Kidney glomerular epithelial cell (primary cell): ENCODE results near the gene PIGP.
A peak's percentile ranks its signal among the peaks of the same experiment; 100 is the strongest.
"Not testable (repeated sequence)": the region's sequence is repeated elsewhere in the genome, so short reads cannot be mapped to it uniquely, and the experiment has no call there.

ENCODE experiments used
- DNase-seq: peaks from one replicate; lab custom pipeline; 2025; lab: John Stamatoyannopoulos, UW

PIGP gene

GRCh38 chr21:37044643-37045042 is 28.2 kb downstream of the PIGP start:
- DNase-seq = no peak

DNA sequence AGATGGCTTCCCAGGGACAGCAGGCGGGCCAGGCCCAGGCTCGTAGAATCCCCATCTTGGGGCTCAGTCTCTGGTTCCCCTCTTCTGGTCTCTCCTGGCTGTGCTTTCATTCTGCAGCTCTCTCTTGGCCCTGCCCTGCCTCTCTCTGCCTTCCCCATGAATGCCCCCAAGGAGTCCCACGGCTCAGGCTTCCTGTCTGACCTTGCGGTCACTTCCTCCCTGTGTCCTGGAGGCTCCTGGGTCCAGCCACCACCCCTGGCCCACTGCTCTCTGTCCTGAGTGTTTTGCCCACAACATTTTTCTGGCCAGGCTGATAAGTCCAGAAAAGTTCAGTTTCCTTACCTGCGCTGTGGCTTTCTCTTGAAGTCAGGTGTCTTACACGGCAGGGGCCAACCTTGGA is 29.1 kb downstream of the PIGP start:
- no peak for DNase-seq

DNA sequence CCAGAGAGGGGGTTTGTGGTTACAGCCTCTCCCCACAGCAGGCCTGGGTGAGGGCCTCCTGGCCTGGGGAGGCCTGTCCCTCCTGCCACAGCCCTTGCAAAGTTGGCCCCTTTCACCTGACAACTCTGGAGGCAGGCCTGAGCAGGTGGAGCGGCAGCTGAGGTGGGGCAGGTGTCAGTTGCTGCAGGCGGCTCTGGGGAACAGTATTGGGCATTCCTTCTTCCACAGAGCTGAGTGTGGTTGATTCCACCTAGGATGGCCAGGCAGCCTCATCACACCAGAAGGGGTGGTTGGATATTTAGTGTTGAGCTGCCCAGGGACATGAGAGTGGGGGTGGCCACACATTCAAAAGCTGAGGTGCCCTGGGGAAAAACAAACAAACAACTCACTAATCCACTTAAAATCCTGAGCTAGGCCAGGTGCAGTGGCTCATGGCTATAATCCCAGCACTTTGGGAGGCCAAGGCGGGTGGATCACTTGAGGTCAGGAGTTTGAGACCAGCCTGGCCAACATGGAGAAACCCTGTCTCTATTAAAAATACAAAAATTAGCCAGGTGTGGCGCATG is 31.1 kb downstream of the PIGP start:
- DNase-seq = no peak

- no peak for DNase-seq
Observed at GRCh38 chr21:37040212-37040611, 32.7 kb downstream of the PIGP start.

GRCh38 chr21:37039411-37040075 is 33.3 kb downstream of the PIGP start:
- no peak for DNase-seq

- no peak for DNase-seq
Observed at GRCh38 chr21:37036177-37036576, 36.7 kb downstream of the PIGP start.

DNA sequence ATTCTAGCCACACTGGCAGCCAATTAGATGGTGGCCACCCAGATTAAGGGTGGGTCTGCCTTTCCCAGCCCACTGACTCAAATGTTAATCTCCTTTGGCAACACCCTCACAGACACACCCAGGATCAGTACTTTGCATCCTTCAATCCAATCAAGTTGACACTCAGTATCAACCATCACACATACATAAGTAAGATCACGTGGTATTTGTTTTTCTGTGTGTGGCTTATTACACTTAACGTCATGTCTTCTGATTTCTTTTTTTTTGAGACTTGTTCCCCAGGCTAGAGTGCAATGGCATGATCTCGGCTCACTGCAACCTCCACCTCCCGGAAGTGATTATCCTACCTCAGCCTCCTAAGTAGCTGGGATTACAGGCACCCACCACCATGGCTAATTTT is 38.5 kb downstream of the PIGP start:
- not testable (repeated sequence) for DNase-seq

- peak; percentile 13 for DNase-seq
Observed at GRCh38 chr21:37032877-37033471, 39.9 kb downstream of the PIGP start.

DNA sequence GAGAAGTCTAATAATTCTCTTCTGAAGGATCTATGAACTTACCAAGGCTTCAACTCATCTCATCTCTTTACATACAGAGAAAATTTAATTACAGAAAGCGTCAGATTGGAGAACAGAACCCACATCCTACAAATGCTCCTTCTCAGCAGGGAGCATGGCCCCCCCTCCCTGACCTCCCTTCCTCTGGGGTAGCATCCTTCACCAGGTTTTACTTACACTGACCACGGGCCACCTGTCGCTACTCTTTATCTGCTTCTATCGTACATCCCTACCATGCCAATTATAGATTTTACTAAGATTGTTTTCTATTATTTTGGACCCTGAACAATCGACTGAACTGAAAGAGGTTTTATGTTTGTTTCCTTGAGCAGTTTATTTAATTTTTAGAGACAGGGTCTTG is 40.6 kb downstream of the PIGP start:
- no peak for DNase-seq

DNA sequence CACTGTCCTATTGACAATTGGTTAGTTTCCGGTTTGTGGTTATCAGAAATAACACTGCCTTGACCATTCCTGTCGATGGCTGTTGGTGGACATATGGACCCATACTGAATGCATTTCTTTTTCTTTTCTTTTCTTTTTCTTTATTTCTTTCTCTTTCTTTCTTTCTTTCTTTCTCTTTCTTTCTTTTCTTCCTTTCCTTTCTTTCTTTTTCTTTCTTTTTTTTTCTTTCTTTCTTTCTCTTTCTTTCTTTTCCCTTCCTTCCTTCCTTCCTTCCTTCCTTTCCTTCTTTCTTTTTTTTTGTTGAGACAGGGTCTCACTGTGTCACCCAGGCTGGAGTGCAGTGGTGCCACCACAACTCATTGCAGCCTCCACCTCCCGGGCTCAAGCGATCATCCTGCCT is 42.0 kb downstream of the PIGP start:
- no peak for DNase-seq

DNA sequence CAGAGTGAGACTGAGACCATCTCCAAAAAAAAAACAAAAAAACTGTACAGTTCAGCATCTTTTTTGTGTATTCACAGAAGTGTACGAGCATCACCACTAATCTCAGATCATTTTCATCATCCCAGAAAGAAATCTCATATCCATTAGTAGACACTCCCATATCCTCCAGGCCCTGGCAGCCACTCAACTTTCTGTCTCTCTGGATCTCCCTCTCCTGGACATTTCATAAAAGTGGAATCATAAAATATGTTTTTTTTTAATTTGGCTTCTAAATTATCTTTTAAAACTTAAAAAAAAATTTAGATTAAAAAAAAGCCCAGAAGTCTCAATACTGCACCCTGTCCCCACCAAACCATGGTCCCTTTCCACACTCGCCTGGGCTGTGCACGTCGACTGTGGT is 44.3 kb downstream of the PIGP start:
- DNase-seq = no peak

DNA sequence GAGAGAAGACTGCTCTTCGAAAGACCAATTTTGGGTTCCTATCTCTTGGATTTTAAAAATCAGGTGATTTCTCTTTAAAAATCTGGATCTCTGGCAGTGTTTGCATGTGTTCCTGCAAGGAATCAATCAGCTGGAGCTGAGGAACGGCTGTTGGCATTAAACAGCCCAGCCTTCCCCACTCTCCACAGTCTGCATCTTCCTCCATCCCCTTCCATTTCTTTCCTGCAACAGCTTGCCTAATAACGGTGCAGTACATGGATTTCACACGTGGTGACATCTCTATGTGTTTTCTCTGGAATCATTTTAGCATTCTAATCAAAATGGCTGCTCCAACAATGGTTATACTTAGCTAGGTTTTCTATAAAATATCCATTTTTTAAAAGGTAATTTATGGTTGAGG is 46.4 kb downstream of the PIGP start:
- DNase-seq = no peak

GRCh38 chr21:37017951-37018679 is 54.8 kb downstream of the PIGP start:
- no peak for DNase-seq
